Measurements from ENCODE around the gene TRMT11. TPM values are rescaled to one million over a fixed set of nuclear protein-coding genes. Genes with fewer than 3 reads are reported as not detected.

TRMT11 gene
- total and polyA plus RNA-seq, 2 of the 13 experiments (the other 11 are each of a cell fraction or from before 2014, with no cell fraction given): 42.2 to 81.9 TPM

GRCh38 chr6:125956506-125957390 is 29.6 kb upstream of the TRMT11 start, which contains the start of gene HINT3 (continued):
- TF ChIP-seq ARID5B (CRISPR knock-in tag; IDR thresholded peaks at IDR 0.05): peak; percentile 80
- 0 out of 2 replicates have a peak, but pooled peaks have one; percentile 18 for TF ChIP-seq NFKBIZ (CRISPR knock-in tag; IDR thresholded peaks at IDR 0.05)
- TF ChIP-seq ZNF343 (CRISPR knock-in tag; IDR thresholded peaks at IDR 0.05): peak; percentile 79
- TF ChIP-seq SAP130 (CRISPR knock-in tag; IDR thresholded peaks at IDR 0.05; ENCODE audit: low read depth): peak; percentile 98
- 0 out of 2 replicates have a peak, but pooled peaks have one; percentile 59 for TF ChIP-seq BATF2 (CRISPR knock-in tag; IDR thresholded peaks at IDR 0.05)
- no peak for TF ChIP-seq RBM22 (optimal IDR thresholded peaks at IDR 0.05; ENCODE audit: low read length)
- TF ChIP-seq HOXA9 (CRISPR knock-in tag; IDR thresholded peaks at IDR 0.05; ENCODE audit: borderline replicate concordance): no peak
- peak; percentile 97 for TF ChIP-seq ARID4A (CRISPR knock-in tag; IDR thresholded peaks at IDR 0.05; ENCODE audit: borderline replicate concordance)
- TF ChIP-seq TSC22D2 (CRISPR knock-in tag; IDR thresholded peaks at IDR 0.05; ENCODE audit: borderline replicate concordance): peak; percentile 92; the same call in 1 of the 2 replicates
- no peak for TF ChIP-seq TRIM24 (CRISPR knock-in tag; IDR thresholded peaks at IDR 0.05)
- TF ChIP-seq IRF1 (CRISPR knock-in tag; IDR thresholded peaks at IDR 0.05; ENCODE audit: low read depth): no peak
- peak; percentile 90 for TF ChIP-seq MZF1 (CRISPR knock-in tag; IDR thresholded peaks at IDR 0.05; ENCODE audit: borderline replicate concordance)
- TF ChIP-seq ZNF672 (CRISPR knock-in tag; IDR thresholded peaks at IDR 0.05): no peak
- peak; percentile 80; the same call in 1 of the 2 replicates for TF ChIP-seq ZNF503 (CRISPR knock-in tag; IDR thresholded peaks at IDR 0.05)
- peak; percentile 56; the same call in 1 of the 2 replicates for TF ChIP-seq ZNF564 (CRISPR knock-in tag; IDR thresholded peaks at IDR 0.05)
- TF ChIP-seq ZSCAN29 (CRISPR knock-in tag; conservative IDR thresholded peaks at IDR 0.05): peak; percentile 93

Measured in HepG2 (cell line).